DMS153 treated with DMSO at 0.1 percent for 48 hours (cell line): ENCODE data around the gene MRPS14.

Experiments
- DNase-seq: peaks from one replicate; lab custom pipeline; 2025; ENCODE audit not compliant: unreplicated experiment; lab: John Stamatoyannopoulos, UW

Gene MRPS14

DNA sequence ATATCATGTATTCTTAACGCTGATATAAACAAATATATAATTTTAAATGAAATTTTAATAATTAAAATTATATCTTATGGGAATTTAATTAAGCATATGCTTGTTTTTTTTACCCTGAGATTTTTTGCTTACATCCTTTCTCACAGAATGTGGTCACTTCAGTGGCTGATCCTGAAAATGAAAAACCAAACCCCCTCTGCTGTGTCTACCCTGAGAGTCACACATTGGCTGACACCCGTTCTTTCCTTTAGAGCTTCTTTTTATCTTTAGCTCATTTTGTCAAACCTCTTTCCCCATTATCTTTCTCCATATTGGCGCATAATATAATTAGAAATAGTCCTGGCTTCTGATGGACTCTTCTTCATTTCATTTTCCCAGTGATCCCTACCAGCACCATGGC is 34.2 kb downstream of the MRPS14 start:
- no peak for DNase-seq

DNA sequence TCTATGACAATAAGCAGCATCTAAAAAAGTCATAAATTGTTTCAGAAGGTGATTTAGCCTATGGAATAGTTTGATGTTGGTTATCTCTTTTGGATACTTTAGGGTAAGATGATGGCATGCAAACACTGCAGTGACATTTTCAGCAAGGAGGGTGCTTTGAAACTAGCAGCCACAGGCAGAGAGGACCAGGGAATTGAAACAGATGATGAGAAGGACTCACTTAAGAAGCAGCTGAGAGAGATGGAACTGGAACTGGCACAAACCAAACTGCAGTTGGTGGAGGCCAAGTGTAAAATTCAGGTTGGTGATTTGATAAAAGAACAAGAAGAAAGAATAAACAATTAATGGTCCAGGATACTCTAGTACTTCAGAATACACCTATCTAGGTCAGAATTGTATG is 34.7 kb downstream of the MRPS14 start:
- no peak for DNase-seq

DNA sequence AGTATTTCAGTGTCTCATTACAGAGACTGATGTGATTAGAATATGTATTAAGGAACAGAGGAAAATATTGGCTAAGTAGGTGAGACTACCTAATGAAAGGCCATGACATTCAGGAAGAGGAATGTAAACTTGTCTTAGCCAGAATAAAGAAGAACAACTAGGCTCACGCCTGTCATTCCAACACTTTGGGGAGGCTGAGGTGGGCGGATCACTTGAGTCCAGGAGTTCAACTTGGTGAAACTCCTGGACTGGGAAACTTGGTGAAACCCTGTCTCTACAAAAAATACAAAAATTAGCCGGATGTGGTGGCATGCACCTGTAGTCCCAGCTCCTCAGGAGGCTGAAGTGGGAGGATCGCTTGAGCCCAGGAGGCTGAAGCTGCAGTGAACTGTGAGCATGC is 38.3 kb downstream of the MRPS14 start:
- DNase-seq: no peak

DNA sequence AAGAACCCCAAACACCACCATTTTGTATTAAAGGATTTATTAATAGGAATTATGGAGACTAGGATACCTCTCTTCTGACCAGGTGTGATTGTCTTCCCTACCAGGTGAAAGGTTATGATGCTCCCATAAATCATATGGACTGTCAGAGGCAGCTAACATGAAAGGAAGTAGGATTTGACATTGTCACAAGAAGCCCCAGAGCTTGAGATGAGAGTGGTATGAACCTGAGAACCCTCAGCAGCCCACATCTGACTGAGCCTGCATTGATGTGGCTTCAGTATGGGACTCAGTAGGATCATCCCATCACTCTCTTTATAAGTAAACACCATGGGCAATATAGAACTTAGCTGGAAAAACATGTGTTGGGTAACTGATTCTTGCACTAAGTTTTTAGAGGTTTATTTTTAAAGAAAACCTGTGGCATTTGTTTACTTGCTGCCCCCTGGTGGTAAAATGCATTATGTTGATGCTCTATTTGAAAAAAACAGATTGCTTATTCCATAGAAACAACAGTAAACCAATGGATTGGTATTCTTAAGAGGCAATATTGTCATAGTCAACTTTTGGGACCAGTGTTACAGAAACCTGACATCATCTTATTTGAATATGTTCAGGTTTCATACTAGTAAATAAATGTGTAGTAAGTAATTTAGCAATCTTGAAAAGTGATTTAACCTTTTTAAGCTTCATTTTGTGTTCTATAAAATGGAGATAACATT is 40.1 kb downstream of the MRPS14 start:
- DNase-seq: peak; percentile 36

DNA sequence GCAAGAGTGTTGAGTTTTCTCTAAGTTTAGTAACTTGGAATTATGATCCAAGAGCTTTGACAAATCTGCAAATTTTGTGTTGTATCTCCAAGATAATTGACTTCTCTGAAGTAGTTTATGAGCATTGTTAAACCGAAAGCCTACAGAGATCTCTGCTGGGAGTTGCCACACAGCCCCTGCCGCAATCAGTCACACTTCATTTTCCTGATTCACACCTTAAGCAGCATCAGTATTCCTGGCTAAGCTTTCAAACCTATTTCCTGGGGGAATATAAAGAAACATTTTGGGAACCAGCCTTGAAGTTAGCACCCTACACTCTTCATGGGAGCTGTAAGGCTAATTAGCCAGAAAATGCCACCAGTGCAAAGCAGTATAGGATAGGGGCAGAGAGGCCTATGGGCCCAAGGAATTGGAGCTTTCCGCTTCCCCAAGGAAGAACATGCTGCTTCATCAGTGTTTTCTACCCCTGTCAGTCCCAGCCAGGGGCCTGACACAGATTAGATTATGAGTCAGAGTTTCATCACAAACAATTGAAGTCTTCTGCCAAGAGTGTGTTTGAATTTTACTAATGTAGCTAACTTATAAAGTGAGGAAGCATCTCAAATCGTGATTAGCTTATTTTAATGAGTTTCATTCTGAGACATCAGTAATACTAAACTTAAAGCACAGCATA is 46.7 kb downstream of the MRPS14 start:
- no peak for DNase-seq

DNA sequence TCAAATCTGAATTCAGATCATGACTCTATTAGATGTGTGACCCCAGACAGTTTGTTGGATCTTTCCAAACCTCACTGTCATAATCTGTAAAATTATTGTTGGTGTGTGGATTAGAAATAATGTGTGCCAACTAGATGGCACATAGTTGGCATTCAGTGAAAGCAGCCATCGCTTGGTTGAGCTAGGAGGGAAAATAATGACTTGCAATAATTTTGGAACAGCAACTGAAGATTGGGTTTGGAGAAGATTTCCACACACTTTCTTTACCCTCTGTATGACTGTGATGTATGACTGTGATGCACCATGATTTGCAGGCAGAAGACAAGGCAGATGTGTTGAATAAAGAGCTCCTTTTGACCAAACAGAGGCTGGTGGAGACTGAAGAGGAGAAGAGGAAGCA is 47.5 kb downstream of the MRPS14 start:
- DNase-seq: no peak

DNA sequence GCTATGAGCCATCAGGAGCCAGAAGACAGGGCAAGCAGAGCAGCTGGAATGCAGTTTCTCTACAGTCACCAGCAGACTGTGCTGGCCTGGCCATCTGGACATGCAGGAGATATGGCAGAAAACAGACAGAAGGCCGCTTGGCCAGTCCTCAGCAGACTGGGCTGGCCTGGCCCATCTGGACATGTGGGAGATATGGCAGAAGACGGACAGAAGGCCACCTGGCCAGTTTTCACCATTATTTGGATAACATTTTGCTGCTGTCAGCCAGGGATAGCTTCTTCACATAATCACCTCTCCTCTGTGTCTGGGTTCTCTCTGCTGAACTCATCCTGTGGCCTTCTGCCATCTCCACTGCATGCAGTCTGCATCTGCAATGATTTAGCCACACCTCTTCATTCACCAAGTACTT is 48.5 kb downstream of the MRPS14 start:
- DNase-seq: no peak

DNA sequence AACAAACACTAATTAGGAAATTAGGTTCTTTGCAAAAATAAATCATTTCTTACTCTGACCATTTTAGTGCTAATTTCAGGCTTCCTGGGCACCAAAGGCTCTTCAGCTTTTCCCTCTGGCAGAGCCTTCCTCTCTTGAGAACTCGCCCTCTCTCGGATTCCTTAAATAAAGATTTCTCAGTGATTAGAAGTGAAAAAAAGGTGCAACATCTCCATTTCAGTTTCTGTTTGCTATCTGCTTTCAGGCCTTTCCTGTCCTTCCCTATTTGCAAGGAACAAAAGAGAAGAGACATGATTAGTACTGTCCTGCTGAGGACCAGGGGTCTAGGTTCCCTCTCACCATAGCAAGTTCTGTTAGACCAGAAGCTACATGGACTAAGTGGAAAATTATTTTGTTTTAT is 51.3 kb downstream of the MRPS14 start:
- DNase-seq: no peak

DNA sequence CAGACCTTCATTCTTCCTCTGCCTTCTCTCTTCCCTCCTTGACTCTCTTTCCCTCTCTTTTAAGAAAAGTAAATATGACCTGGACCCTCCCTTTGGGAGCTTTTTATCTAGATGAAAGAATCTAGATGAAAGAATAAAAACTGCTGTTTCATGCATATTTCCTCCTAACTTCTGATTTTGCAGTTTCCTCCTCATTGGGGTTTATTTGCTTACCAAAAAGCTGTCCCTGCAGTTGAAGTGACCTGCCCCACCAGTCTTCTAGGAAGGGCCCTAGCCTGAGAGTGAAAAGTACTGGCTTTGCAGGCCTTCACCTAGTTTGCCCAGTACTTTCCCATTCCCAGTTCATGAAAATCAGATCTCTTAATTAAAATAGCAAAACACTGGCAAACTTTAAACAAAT is 51.8 kb downstream of the MRPS14 start:
- DNase-seq: no peak

DNA sequence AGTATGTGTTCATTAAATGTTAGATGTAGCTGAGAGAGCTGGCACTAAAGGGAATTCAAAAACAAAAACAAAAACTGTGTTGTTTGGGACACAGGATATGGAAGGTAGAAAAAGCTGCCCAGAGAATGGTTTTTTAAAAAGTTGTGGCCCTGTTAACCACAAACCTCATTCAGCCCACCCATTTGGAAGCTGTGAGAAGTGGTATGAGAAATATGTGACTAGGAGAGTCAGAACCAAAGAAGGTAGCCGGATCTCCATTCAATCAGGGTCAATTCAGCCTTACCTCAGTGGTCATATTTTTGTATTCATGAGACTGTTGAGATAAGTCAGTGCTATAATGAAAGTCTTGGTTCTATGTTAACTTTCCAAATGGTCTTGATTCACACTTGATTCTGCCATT is 53.2 kb downstream of the MRPS14 start:
- DNase-seq: no peak

DNA sequence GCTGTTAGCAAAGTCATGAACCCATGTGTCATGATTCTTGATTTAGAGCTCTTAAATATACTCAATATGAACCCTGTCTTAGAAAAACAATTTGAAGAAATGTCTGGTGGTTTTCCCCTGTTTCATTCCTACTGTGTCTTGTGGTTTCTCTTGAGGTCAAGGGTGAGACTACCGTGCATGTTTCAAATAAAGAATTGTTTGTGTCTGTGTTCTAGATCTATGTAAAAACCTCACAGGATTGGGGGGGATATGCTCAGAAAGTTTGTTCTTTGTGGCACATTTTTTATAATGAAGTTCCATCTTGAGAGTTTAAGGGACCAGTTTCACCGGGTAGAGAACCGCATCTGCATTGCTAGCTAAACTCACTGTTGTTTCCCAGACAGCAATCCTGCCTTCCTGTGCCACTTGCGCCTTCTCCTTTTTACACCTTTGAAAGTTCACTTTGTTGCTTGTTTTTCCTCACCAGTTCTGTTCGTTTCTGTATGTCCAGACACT is 54.4 kb downstream of the MRPS14 start:
- no peak for DNase-seq

DNA sequence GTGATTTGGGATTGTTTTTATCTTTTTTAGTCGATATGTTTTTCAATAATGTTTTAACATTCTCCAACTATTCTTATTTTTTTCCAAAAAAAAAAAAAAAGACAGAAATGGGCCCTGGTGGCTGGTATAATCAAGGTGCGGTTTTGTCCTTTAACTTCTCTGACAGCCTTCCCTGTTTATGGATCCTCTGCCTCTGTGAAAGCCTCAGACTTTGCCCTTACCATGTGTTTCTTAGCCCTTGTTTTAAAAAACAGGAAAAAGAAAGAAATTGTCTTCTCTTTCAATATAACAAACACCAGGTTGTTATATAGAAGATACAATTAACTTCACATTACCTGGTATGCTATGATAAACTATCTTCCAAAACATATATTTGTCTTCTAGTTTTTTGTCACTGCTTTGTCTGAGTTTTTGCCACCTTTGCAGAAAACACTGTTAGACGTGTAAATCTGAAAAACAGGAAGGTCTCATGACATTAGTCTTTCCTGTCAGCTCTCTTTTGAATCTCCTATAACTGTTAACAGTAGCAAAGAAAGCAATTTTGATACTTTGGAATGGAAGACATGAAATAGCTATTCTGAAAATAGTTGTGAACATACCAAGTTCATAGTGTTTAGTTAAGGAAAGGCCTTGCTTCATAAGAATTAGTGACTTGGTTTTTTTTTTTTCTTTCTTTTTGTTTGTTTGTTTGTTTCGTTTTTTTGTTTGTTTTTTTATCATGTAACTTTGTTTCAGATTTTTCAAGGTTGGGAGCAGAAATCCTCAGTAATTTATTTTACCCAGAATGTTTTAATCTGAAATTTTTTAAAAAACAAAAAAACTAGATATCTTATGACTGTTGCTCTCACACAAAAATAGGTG is 55.1 kb downstream of the MRPS14 start:
- DNase-seq: no peak

DNA sequence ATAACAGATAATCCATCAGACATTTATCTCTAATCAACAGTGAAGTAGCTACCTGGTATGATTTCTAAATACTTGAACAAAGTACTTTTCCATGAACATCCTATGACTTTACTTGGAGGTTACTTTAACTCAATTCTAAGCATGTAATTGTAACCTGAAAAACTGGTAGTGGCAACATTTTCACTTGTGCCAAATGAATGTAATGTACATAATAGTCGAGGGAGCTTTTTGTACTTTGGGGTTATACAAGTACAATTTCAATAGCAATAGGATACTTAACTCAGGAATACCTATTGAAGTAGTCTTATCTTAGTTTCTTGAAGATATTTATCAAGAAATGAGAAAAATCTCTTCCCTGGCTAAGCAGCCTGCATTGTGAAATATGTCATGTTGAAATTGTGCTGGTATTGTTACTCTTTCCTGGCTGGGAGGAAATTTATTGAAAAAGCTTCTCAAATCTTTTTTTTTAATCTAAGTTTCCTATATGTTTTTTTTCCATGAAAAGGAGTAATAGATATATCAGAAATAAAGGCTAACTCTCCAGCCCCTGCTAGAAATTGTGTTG is 57.1 kb downstream of the MRPS14 start:
- DNase-seq: no peak

DNA sequence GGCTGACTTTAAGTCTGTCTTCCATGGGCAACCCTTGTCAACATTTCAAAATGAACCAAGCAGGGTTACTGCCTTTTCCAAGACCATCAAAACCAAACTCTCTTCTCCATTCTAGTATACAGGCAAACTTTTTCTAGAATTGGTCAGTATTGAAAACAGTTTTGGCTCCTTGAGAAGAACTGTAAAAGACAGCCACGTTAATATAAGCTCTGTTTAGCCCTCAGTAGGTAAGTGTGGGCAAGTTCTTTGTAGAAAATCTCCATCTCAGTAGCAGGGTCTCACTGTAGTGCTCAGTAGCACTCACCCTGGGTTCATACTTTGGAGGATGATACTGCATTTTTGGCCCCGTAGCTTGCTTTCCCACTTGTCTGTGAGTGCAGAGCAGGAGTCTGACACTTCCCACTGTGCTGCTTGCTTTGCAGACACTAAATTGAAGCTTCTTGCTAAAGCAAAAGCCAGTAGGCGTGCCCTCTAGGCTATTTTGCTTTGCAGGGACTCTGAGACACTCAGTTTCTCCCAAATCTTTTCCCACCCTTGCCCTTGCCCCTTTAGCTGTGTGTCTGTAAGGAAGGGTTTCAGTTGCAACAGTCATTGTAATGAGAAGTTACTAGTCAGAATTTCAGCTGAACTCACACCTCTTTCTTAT is 57.7 kb downstream of the MRPS14 start:
- DNase-seq: no peak

DNA sequence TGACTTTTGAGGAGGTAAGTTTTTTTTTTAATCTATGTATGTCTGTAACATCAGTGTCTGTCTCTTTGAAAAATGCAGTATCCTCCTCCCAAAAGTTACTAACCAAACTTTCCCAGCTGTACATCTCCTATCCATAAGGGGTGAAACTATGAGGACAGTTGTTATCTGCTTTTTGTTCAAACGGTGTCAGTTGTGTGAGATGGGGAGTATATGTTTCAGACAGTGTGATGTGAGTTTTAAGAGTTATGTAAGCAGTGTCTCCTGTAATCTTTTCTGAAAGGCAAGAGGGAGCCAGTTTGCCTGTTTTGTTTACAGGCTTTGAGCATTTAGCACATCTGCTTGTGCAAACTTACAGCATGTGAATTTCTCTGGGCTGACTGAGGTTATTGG is 58.3 kb downstream of the MRPS14 start:
- DNase-seq: no peak

DNA sequence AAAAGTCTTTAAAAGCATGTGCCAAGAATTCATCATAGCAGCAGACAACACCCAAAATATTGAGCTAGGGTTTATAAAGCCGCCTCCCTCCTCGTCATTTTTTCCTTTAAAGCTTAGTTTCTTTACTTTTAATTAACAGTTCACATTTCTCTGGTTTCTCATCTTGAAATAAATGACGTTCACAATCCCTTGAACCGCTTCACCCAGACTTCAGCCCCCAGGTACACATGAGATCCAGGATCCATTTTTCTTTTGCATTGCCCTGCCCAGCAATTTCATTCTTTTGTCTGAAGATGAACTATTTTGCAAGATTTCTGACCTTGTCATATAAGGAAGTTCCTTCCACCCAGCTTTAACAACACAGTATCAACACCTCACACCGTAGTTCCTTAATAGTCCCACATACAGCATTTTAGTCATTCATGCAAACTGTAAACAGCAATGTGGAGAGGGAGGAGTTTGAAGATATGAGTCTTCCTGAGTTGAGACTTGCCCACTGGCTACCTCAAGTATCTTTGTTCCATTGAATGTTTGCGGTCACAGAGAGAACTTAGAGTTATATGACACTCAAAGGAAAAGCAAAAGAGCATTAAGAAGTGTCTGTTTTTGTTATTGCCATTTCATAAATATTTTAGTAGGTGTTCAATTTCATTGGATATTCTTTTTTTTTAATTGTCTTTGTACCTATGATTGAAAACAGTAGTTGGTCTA is 58.8 kb downstream of the MRPS14 start:
- no peak for DNase-seq

DNA sequence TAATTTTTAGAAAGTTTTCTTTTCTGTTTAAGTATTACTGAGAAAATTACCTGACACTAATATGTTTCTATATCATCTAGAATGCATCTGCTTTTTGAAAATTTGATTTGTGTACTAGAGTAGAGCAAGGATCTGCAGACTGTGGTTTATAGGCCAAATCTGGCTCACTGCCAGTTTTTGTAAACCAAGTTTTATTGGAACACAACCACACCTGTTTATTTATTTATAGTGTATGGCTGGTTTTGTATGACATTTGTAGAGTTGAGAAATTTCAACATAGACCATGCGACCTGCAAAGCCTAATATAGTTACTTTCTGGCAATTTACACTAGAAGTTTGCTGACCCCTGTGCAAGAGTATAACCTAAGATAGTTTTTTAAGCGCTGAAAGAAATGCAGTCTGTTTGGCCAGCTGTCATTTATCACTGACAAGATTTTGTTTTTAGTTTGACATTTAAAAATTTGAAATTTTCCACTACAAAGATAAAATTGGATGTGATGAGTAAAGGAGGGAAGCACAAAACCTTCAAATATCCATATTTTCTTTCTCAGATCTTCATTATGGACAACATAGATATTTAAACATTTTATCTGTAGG is 59.6 kb downstream of the MRPS14 start:
- no peak for DNase-seq
